H9 (cell line): ENCODE data around the gene GTF2E1. TPM values are rescaled to one million over a fixed set of nuclear protein-coding genes. Genes with fewer than 3 reads are reported as not detected.

ENCODE experiments used
- DNase-seq: peaks from one replicate; pipeline ENCODE4 v3.0.0-alpha.2; 2017
- H2AFZ ChIP-seq: one replicate; pipeline ENCODE4 v1.6.1; 2013; ENCODE audit warnings: mild to moderate bottlenecking, low read length, control low read depth, moderate library complexity
- H2AK5ac ChIP-seq: 2 replicates; pipeline ENCODE4 v1.6.1; 2013; ENCODE audit warnings: low read length, control low read depth, mixed read lengths; ENCODE audit not compliant: insufficient read length
- H2BK120ac ChIP-seq: one replicate; pipeline ENCODE4 v1.6.1; 2013; ENCODE audit warnings: low read depth, mild to moderate bottlenecking, low read length, control low read depth, inconsistent platforms; ENCODE audit not compliant: poor library complexity, severe bottlenecking
- H2BK12ac ChIP-seq: 2 replicates; pipeline ENCODE4 v1.6.1; 2013; ENCODE audit warnings: low read length, control low read depth, mixed read lengths, low read depth; ENCODE audit not compliant: insufficient read length
- H2BK15ac ChIP-seq: 2 replicates; pipeline ENCODE4 v1.6.1; 2013; ENCODE audit warnings: low read depth, low read length, control low read depth
- H2BK20ac ChIP-seq: one replicate; pipeline ENCODE4 v1.6.1; 2013; ENCODE audit warnings: low read depth, mild to moderate bottlenecking, low read length, control low read depth, inconsistent platforms; ENCODE audit not compliant: poor library complexity, severe bottlenecking
- H2BK5ac ChIP-seq: 2 replicates; pipeline ENCODE4 v1.6.1; 2013; ENCODE audit warnings: low read length, control low read depth, mixed read lengths; ENCODE audit not compliant: insufficient read length
- H3K14ac ChIP-seq: 2 replicates; pipeline ENCODE4 v1.6.1; 2013; ENCODE audit warnings: low read length, control low read depth; ENCODE audit not compliant: insufficient read depth
- H3K18ac ChIP-seq: 2 replicates; pipeline ENCODE4 v1.6.1; 2013; ENCODE audit warnings: low read depth, mild to moderate bottlenecking, mixed read lengths, low read length, control low read depth; ENCODE audit not compliant: insufficient read length
- H3K23ac ChIP-seq: 2 replicates; pipeline ENCODE4 v1.6.1; 2013; ENCODE audit warnings: low read length, control low read depth, mixed read lengths, low read depth; ENCODE audit not compliant: insufficient read length
- H3K23me2 ChIP-seq: 2 replicates; pipeline ENCODE4 v1.6.1; 2013; ENCODE audit warnings: low read depth, mild to moderate bottlenecking, mixed read lengths, low read length, control low read depth; ENCODE audit not compliant: insufficient read length, poor library complexity, severe bottlenecking
- H3K27ac ChIP-seq: 2 replicates; pipeline ENCODE4 v1.5.1; 2013; ENCODE audit warnings: low read length, control low read depth, mixed read lengths, low read depth; ENCODE audit not compliant: insufficient read length
- H3K27me3 ChIP-seq: 2 replicates; pipeline ENCODE4 v1.6.1; 2013; ENCODE audit warnings: low read length, control low read depth, inconsistent platforms; ENCODE audit not compliant: insufficient read depth
- H3K4ac ChIP-seq: 2 replicates; pipeline ENCODE4 v1.6.1; 2013; ENCODE audit warnings: low read depth, mild to moderate bottlenecking, control low read depth, inconsistent platforms, low read length, moderate library complexity
- H3K4me1 ChIP-seq: 2 replicates; pipeline ENCODE4 v1.6.1; 2013; ENCODE audit warnings: low read length, control low read depth, inconsistent platforms; ENCODE audit not compliant: insufficient read depth
- H3K4me2 ChIP-seq: 2 replicates; pipeline ENCODE4 v1.6.1; 2013; ENCODE audit warnings: low read length, control low read depth, mixed read lengths; ENCODE audit not compliant: insufficient read length, insufficient read depth
- H3K56ac ChIP-seq: 2 replicates; pipeline ENCODE4 v1.6.1; 2013; ENCODE audit warnings: low read depth, mild to moderate bottlenecking, mixed read lengths, low read length, control low read depth; ENCODE audit not compliant: insufficient read length
- H3K79me1 ChIP-seq: 2 replicates; pipeline ENCODE4 v1.6.1; 2013; ENCODE audit warnings: low read depth, mild to moderate bottlenecking, moderate library complexity, low read length, control low read depth, inconsistent platforms; ENCODE audit not compliant: insufficient read depth, poor library complexity, severe bottlenecking
- H3K79me2 ChIP-seq: 2 replicates; pipeline ENCODE4 v1.6.1; 2013; ENCODE audit warnings: low read length, control low read depth, inconsistent platforms; ENCODE audit not compliant: insufficient read depth
- H3K9ac ChIP-seq: 2 replicates; pipeline ENCODE4 v1.6.1; 2013; ENCODE audit warnings: low read length, control low read depth, mixed read lengths; ENCODE audit not compliant: insufficient read length; ENCODE audit errors: extremely low read depth
- H3K9me3 ChIP-seq: one replicate; pipeline ENCODE4 v1.6.1; 2013; ENCODE audit warnings: low read depth, low read length, inconsistent platforms; ENCODE audit not compliant: control insufficient read depth
- H3T11ph ChIP-seq: one replicate; pipeline ENCODE4 v1.6.1; 2013; ENCODE audit warnings: mild to moderate bottlenecking, low read length, control low read depth, inconsistent platforms
- H4K20me1 ChIP-seq: one replicate; pipeline ENCODE4 v1.6.1; 2013; ENCODE audit not compliant: control insufficient read depth, insufficient read length, insufficient read depth
- H4K5ac ChIP-seq: 2 replicates; pipeline ENCODE4 v1.6.1; 2013; ENCODE audit warnings: low read depth, mild to moderate bottlenecking, mixed read lengths, low read length, control low read depth; ENCODE audit not compliant: insufficient read length
- H4K8ac ChIP-seq: replicated peaks from 2 replicates; pipeline ENCODE4 v1.6.1; 2013; ENCODE audit warnings: low read length, control low read depth, mixed read lengths, low read depth; ENCODE audit not compliant: insufficient read length
- H4K91ac ChIP-seq: 2 replicates; pipeline ENCODE4 v1.6.1; 2013; ENCODE audit warnings: low read depth, mild to moderate bottlenecking, moderate library complexity, mixed read lengths, low read length, control low read depth; ENCODE audit not compliant: insufficient read length
- H3K27ac Mint-ChIP-seq, 3 experiments: 2 replicates in 2 of 3; 3 replicates in 1 of 3; pipeline ENCODE4 v1.8.0; 2020 to 2021; ENCODE audit warnings: mixed read lengths in 3 of 3, mild to moderate bottlenecking in 1 of 3, moderate library complexity in 1 of 3
- H3K27me3 Mint-ChIP-seq: 2 replicates; pipeline ENCODE4 v1.8.0; 2021; ENCODE audit warnings: low read depth, mild to moderate bottlenecking, moderate library complexity, mixed read lengths
- H3K36me3 Mint-ChIP-seq, 3 experiments: 2 replicates in 2 of 3; 3 replicates in 1 of 3; pipeline ENCODE4 v1.8.0; 2020 to 2021; ENCODE audit warnings: low read depth in 3 of 3, mixed read lengths in 3 of 3; ENCODE audit not compliant: insufficient read depth in 1 of 3
- H3K4me1 Mint-ChIP-seq, 2 experiments: 2 replicates each; pipeline ENCODE4 v1.8.0; 2020; ENCODE audit warnings: mixed read lengths in 2 of 2
- H3K4me3 Mint-ChIP-seq, 2 experiments: 2 replicates in 1 of 2; 3 replicates in 1 of 2; pipeline ENCODE4 v1.8.0; 2020 to 2021; ENCODE audit warnings: mild to moderate bottlenecking in 2 of 2, mixed read lengths in 2 of 2, moderate library complexity in 1 of 2
- H3K9me3 Mint-ChIP-seq, 2 experiments: 2 replicates in 1 of 2; 3 replicates in 1 of 2; pipeline ENCODE4 v1.8.0; 2020; ENCODE audit warnings: mild to moderate bottlenecking in 2 of 2, mixed read lengths in 2 of 2, moderate library complexity in 1 of 2
- WGBS: extraction: QIAGEN DNeasy Blood & Tissue Kit; methylation state at CpG from one replicate; pipeline ENCODE4 v1.1.7; 2013; ENCODE audit warnings: missing lambda C conversion rate, low lambda C conversion rate, mixed read lengths; ENCODE audit not compliant: insufficient read length; ENCODE audit errors: extremely low coverage; 5-methylcytosine and 5-hydroxymethylcytosine counted together
- total RNA-seq: library from RNA; stranded (reverse); gene quantifications from 2 replicates; pipeline ENCODE4 v1.2.1, GENCODE V29; 2021
- TF ChIP-seq, protein P1 (sequence below): fragments of 200-600 bp; sonication (generic); conservative IDR thresholded peaks from 3 replicates; pipeline ENCODE4 v1.8.0; 2021; ENCODE audit warnings: antibody characterized with exemption, mild to moderate bottlenecking

GTF2E1 gene
- total RNA-seq, 1 experiment from 2014 or later = 88.8 TPM

DNA sequence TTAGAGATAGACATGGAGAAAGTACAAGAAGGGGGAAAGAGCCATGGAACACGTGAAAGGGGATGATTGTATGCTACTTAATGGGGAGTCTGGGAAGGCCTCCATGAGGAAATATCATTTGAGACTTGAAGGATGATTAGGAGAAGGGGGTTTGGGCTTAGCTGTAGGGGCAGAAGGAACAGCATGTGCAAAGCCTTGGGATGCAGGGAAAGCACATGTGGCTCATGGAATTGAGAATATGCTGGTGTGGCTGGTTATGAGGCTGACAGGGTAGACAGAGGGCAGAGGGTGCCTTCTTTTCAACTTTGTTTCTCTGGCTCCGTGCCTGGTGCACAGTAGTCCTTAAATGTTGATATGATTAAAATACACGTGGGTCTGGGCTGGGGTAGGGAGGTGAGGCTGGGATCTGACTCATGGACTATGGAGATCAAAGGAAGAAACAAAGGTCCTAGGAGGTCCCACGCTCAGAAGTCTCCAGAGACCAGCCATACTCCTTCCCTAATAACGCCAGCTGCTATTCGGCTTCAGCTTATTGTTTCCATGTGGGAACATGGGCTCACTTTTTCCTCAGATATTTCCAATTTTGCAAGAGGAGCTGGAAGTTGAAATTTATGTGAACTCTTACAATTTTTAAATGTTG lies 1.1 kb downstream of the GTF2E1 start:
- H2AFZ ChIP-seq = no peak overlapping the region
- no CpG with 5 or more reads among the region's 6 CpGs for WGBS
- Mint-ChIP-seq H3K27ac (peak overlapping the region; percentile 99 to 100 (median 99)), H3K36me3 (peaks cover 27 to 31% (median 28%) of the 10 kb centered on the region in 3 experiments), H3K27me3 (no peaks in the 10 kb centered on the region), H3K4me1 (peaks cover 24 to 27% of the 10 kb centered on the region in 2 experiments), H3K9me3 (peaks cover 8 to 12% of the 10 kb centered on the region in 2 experiments), H3K4me3 (peak overlapping the region; percentile 86 to 96)
- no peak overlapping the region for H4K8ac ChIP-seq
- no peak overlapping the region for H2BK12ac ChIP-seq
- no peak overlapping the region for H3K18ac ChIP-seq
- peak overlapping the region; percentile 65 for H2BK5ac ChIP-seq
- no peak overlapping the region for H2BK20ac ChIP-seq
- no peaks in the 10 kb centered on the region for H3K27me3 ChIP-seq
- no peaks in the 10 kb centered on the region for H3K4me1 ChIP-seq
- peaks cover 30% of the 10 kb centered on the region; the same call in 1 of the 2 replicates for H3K79me2 ChIP-seq
- TF ChIP-seq, protein P1, sequence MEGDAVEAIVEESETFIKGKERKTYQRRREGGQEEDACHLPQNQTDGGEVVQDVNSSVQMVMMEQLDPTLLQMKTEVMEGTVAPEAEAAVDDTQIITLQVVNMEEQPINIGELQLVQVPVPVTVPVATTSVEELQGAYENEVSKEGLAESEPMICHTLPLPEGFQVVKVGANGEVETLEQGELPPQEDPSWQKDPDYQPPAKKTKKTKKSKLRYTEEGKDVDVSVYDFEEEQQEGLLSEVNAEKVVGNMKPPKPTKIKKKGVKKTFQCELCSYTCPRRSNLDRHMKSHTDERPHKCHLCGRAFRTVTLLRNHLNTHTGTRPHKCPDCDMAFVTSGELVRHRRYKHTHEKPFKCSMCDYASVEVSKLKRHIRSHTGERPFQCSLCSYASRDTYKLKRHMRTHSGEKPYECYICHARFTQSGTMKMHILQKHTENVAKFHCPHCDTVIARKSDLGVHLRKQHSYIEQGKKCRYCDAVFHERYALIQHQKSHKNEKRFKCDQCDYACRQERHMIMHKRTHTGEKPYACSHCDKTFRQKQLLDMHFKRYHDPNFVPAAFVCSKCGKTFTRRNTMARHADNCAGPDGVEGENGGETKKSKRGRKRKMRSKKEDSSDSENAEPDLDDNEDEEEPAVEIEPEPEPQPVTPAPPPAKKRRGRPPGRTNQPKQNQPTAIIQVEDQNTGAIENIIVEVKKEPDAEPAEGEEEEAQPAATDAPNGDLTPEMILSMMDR = no peak
- peaks cover 9% of the 10 kb centered on the region for H3K23me2 ChIP-seq
- H3K14ac ChIP-seq = no peak overlapping the region
- no peak overlapping the region for H3K27ac ChIP-seq
- H4K5ac ChIP-seq = no peak overlapping the region
- peak overlapping the region; percentile 99 for H3K9ac ChIP-seq
- peaks cover 9% of the 10 kb centered on the region for H3K79me1 ChIP-seq
- no peak overlapping the region for H3K23ac ChIP-seq
- H4K20me1 ChIP-seq = no peaks in the 10 kb centered on the region
- peak overlapping the region; percentile 98 for H3K4me2 ChIP-seq
- H3T11ph ChIP-seq = no peak overlapping the region
- no peak overlapping the region for H4K91ac ChIP-seq
- H2BK15ac ChIP-seq = no peak overlapping the region
- H3K56ac ChIP-seq = peak overlapping the region; percentile 3
- H3K9me3 ChIP-seq = no peaks in the 10 kb centered on the region
- no peak overlapping the region for H2BK120ac ChIP-seq
- H2AK5ac ChIP-seq = no peak overlapping the region
- H3K4ac ChIP-seq = no peak overlapping the region
- no peak for DNase-seq
